ENCODE results near the gene BECN2.

Gene BECN2

GRCh38 chr1:241964550-241965282 lies 7.1 kb downstream of the BECN2 start:
- no peaks in the 10 kb centered on the region for H3K36me3 Mint-ChIP-seq (ENCODE audit: low read depth)
- TF ChIP-seq, protein P1, sequence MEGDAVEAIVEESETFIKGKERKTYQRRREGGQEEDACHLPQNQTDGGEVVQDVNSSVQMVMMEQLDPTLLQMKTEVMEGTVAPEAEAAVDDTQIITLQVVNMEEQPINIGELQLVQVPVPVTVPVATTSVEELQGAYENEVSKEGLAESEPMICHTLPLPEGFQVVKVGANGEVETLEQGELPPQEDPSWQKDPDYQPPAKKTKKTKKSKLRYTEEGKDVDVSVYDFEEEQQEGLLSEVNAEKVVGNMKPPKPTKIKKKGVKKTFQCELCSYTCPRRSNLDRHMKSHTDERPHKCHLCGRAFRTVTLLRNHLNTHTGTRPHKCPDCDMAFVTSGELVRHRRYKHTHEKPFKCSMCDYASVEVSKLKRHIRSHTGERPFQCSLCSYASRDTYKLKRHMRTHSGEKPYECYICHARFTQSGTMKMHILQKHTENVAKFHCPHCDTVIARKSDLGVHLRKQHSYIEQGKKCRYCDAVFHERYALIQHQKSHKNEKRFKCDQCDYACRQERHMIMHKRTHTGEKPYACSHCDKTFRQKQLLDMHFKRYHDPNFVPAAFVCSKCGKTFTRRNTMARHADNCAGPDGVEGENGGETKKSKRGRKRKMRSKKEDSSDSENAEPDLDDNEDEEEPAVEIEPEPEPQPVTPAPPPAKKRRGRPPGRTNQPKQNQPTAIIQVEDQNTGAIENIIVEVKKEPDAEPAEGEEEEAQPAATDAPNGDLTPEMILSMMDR (IDR thresholded peaks at IDR 0.05), result no peak
- no peak for DNase-seq
- H3K27ac Mint-ChIP-seq, result no peak overlapping the region
- H3K4me3 Mint-ChIP-seq, result no peak overlapping the region
- H3K27me3 Mint-ChIP-seq (ENCODE audit: low read depth, poor library complexity), result peaks cover 4% of the 10 kb centered on the region
- H3K9me3 Mint-ChIP-seq, result peaks cover 4% of the 10 kb centered on the region
- H3K4me1 Mint-ChIP-seq, result no peaks in the 10 kb centered on the region

GRCh38 chr1:241968611-241969010 lies 11.0 kb downstream of the BECN2 start:
- TF ChIP-seq, protein P1 (IDR thresholded peaks at IDR 0.05), result no peak
- no peak overlapping the region for H3K4me3 Mint-ChIP-seq
- H3K4me1 Mint-ChIP-seq, result peaks cover 8% of the 10 kb centered on the region
- H3K27me3 Mint-ChIP-seq (ENCODE audit: low read depth, poor library complexity), result peaks cover 4% of the 10 kb centered on the region
- H3K9me3 Mint-ChIP-seq, result peaks cover 4% of the 10 kb centered on the region
- H3K36me3 Mint-ChIP-seq (ENCODE audit: low read depth), result no peaks in the 10 kb centered on the region
- no peak for DNase-seq
- H3K27ac Mint-ChIP-seq, result no peak overlapping the region

DNA sequence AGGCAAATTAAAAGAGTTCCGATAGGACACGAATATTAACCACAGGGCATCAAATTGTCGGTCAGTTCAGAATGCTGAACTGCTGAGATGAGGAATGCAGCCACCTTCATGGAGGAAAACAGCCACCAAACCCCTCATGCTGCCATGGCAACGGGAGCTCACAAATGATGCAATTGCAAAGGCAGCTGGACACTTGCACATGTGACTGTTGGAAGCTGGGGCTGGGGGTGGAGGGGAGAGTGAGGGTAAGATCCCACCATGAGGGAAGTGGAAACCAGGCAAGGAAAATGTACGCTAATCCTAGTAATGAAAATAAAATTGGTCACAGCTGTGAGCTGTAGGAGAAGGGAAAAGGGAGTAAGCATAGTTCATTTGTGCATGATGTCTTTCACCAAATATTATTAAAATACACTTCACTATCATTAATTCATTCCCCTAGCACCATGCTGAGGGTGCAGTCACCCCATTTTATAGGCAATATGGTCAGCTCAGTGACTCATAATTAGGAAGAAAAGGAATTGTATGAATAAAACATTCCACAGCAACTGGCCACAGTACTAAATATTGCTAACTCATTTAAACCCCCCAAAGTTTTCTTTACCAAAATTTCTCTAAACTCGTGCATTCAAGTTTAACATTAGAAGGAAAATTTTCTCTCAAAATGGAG lies 15.3 kb downstream of the BECN2 start:
- TF ChIP-seq, protein P1 (IDR thresholded peaks at IDR 0.05), result no peak
- Mint-ChIP-seq H3K27me3 (ENCODE audit: low read depth, poor library complexity) (no peaks in the 10 kb centered on the region), H3K4me1 (peaks cover 13% of the 10 kb centered on the region), H3K36me3 (ENCODE audit: low read depth) (no peaks in the 10 kb centered on the region), H3K4me3 (no peak overlapping the region), H3K27ac (peak overlapping the region; percentile 68), H3K9me3 (no peaks in the 10 kb centered on the region)
- peak; percentile 62 for DNase-seq

DNA sequence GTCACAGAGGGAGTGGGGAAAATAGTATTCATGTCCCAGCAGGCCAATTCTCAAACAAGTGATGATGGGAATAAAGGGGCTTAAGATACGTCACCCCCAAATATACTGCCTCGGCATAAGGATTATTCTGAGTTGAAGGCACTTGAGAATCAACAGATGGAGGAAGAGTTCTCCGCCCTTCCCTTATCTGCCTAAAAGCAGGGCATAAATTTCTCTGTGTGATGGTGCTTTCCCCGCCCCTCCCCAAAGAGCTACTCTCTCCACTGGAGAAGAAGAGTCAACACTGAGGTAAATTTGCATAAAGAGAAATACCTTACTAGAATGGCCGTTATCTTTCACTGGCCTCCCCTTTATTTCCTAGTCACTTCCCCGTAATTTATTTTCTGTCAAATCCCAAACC lies 18.7 kb downstream of the BECN2 start:
- Mint-ChIP-seq H3K4me3 (no peak overlapping the region), H3K27ac (no peak overlapping the region), H3K4me1 (peaks cover 13% of the 10 kb centered on the region), H3K36me3 (ENCODE audit: low read depth) (peaks cover 5% of the 10 kb centered on the region), H3K27me3 (ENCODE audit: low read depth, poor library complexity) (no peaks in the 10 kb centered on the region), H3K9me3 (peaks cover 19% of the 10 kb centered on the region)
- TF ChIP-seq, protein P1 (IDR thresholded peaks at IDR 0.05), result no peak
- no peak for DNase-seq

- H3K27me3 Mint-ChIP-seq (ENCODE audit: low read depth, poor library complexity), result no peaks in the 10 kb centered on the region
- DNase-seq, result no peak
- peaks cover 5% of the 10 kb centered on the region for H3K4me1 Mint-ChIP-seq
- H3K27ac Mint-ChIP-seq, result no peak overlapping the region
- peaks cover 19% of the 10 kb centered on the region for H3K9me3 Mint-ChIP-seq
- TF ChIP-seq, protein P1 (IDR thresholded peaks at IDR 0.05), result no peak
- H3K36me3 Mint-ChIP-seq (ENCODE audit: low read depth), result peaks cover 5% of the 10 kb centered on the region
- H3K4me3 Mint-ChIP-seq, result no peak overlapping the region
These were observed 21.5 kb downstream of the BECN2 start for GRCh38 chr1:241979071-241979470.

All from nephron progenitor cell (in vitro differentiated cells).